Activated effector memory CD4-positive, alpha-beta T cell treated with anti-CD3 and anti-CD28 coated beads, Interleukin-2, amount 50 U/mL, for 16 hours (primary cell): ENCODE measurements around the gene PIGW.

Experiments used
- DNase-seq: peaks from one replicate; pipeline ENCODE4 v3.0.0-alpha.2; 2020

The PIGW gene

GRCh38 chr17:36545465-36546417 lies 11.0 kb downstream of the PIGW start:
- peak; percentile 99 for DNase-seq

GRCh38 chr17:36546418-36547093 lies 11.8 kb downstream of the PIGW start:
- no peak for DNase-seq

- no peak for DNase-seq
These were observed 13.0 kb downstream of the PIGW start for GRCh38 chr17:36547776-36548175.

- DNase-seq, result peak; percentile 62
These were observed 16.0 kb downstream of the PIGW start for GRCh38 chr17:36550491-36551417.

- no peak for DNase-seq
These were observed 18.7 kb downstream of the PIGW start for GRCh38 chr17:36553459-36553858.

GRCh38 chr17:36566081-36566480 lies 31.3 kb downstream of the PIGW start:
- no peak for DNase-seq

- DNase-seq, result no peak
These were observed 40.2 kb downstream of the PIGW start for GRCh38 chr17:36575028-36575427.

GRCh38 chr17:36576793-36577192 lies 42.0 kb downstream of the PIGW start:
- DNase-seq, result no peak

GRCh38 chr17:36578671-36579070 lies 43.9 kb downstream of the PIGW start:
- DNase-seq, result no peak

GRCh38 chr17:36583787-36584186 lies 49.0 kb downstream of the PIGW start:
- DNase-seq, result no peak

- DNase-seq, result no peak
These were observed 51.4 kb downstream of the PIGW start for GRCh38 chr17:36586138-36586537.
